PFSK-1 (cell line): ENCODE results near the gene CHRNA9.

Experiments used
- POLR2AphosphoS5 ChIP-seq: IDR thresholded peaks from 2 replicates; pipeline ENCODE4 v1.6.1; 2012; ENCODE audit warnings: low read depth, mild to moderate bottlenecking, control low read depth, low read length, moderate library complexity
- TF ChIP-seq, protein P1 (sequence below), 2 experiments: IDR thresholded peaks; 2 replicates each; pipeline versions ENCODE4 v1.6.1 to v1.8.0; 2011 to 2012; ENCODE audit warnings: low read depth in 2 of 2, low read length in 2 of 2, control low read depth in 1 of 2, inconsistent platforms in 1 of 2, mild to moderate bottlenecking in 1 of 2, moderate library complexity in 1 of 2; ENCODE audit not compliant: insufficient read depth in 1 of 2

- TF ChIP-seq POLR2AphosphoS5: no peak
- TF ChIP-seq, protein P1, sequence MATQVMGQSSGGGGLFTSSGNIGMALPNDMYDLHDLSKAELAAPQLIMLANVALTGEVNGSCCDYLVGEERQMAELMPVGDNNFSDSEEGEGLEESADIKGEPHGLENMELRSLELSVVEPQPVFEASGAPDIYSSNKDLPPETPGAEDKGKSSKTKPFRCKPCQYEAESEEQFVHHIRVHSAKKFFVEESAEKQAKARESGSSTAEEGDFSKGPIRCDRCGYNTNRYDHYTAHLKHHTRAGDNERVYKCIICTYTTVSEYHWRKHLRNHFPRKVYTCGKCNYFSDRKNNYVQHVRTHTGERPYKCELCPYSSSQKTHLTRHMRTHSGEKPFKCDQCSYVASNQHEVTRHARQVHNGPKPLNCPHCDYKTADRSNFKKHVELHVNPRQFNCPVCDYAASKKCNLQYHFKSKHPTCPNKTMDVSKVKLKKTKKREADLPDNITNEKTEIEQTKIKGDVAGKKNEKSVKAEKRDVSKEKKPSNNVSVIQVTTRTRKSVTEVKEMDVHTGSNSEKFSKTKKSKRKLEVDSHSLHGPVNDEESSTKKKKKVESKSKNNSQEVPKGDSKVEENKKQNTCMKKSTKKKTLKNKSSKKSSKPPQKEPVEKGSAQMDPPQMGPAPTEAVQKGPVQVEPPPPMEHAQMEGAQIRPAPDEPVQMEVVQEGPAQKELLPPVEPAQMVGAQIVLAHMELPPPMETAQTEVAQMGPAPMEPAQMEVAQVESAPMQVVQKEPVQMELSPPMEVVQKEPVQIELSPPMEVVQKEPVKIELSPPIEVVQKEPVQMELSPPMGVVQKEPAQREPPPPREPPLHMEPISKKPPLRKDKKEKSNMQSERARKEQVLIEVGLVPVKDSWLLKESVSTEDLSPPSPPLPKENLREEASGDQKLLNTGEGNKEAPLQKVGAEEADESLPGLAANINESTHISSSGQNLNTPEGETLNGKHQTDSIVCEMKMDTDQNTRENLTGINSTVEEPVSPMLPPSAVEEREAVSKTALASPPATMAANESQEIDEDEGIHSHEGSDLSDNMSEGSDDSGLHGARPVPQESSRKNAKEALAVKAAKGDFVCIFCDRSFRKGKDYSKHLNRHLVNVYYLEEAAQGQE (IDR thresholded peaks at IDR 0.05; ENCODE audit: insufficient read depth in 1 of 2, low read depth in 2 of 2, low read length in 2 of 2): no peak
Observed at GRCh38 chr4:40377512-40378365, 42.6 kb downstream of the CHRNA9 start.
